Thymus (tissue), 11 donors: ENCODE measurements around the gene SNX25. TPM values are rescaled to one million over a fixed set of nuclear protein-coding genes. Genes with fewer than 3 reads are reported as not detected.

Experiments
- DNase-seq, 9 donors: peaks; one replicate each; pipeline ENCODE4 v3.0.0-alpha.2; 2013; ENCODE audit warnings: low spot score in 9 of 9, low read depth in 6 of 9, missing footprints in 1 of 9
- H3K27ac ChIP-seq, 2 donors: one replicate each; pipeline ENCODE4 v1.5.1; 2013; ENCODE audit warnings: control low read depth in 1 of 2, low read depth in 1 of 2, low read length in 1 of 2, mild to moderate bottlenecking in 1 of 2, moderate library complexity in 1 of 2
- H3K27me3 ChIP-seq, 2 donors: one replicate each; pipeline ENCODE4 v1.5.1; 2013; ENCODE audit warnings: low read length in 1 of 2; ENCODE audit not compliant: control insufficient read depth in 2 of 2, insufficient read depth in 1 of 2
- H3K36me3 ChIP-seq, 2 donors: one replicate each; pipeline ENCODE4 v1.5.1; 2013; ENCODE audit warnings: low read length in 1 of 2, mild to moderate bottlenecking in 1 of 2, moderate library complexity in 1 of 2; ENCODE audit not compliant: control insufficient read depth in 2 of 2, insufficient read depth in 2 of 2
- H3K4me1 ChIP-seq, 2 donors: one replicate each; pipeline ENCODE4 v1.5.1; 2013; ENCODE audit warnings: low read length in 2 of 2; ENCODE audit not compliant: control insufficient read depth in 2 of 2, insufficient read depth in 2 of 2
- H3K4me3 ChIP-seq, 2 donors: one replicate each; pipeline ENCODE4 v1.5.1; 2013; ENCODE audit warnings: low read length in 2 of 2, control low read depth in 1 of 2, mild to moderate bottlenecking in 1 of 2
- H3K9me3 ChIP-seq, 2 donors: one replicate each; pipeline ENCODE4 v1.5.1; 2013; ENCODE audit warnings: low read length in 1 of 2, mild to moderate bottlenecking in 1 of 2; ENCODE audit not compliant: control insufficient read depth in 2 of 2, insufficient read depth in 1 of 2
- WGBS: extraction: QIAGEN DNeasy Blood & Tissue Kit; methylation state at CpG from one replicate; pipeline ENCODE4 v1.1.7; 2013; 5-methylcytosine and 5-hydroxymethylcytosine counted together
- polyA plus RNA-seq: library from polyadenylated mRNA; stranded (reverse); fragments of 200-250 nt; gene quantifications from one replicate; pipeline ENCODE4 v1.2.3, GENCODE V29; 2013
- total RNA-seq: library from RNA; stranded (reverse); fragments of 120-200 nt; gene quantifications from one replicate; pipeline ENCODE4 v1.2.4, GENCODE V29; 2013
- donor health status: healthy.

The SNX25 gene
- total and polyA plus RNA-seq, 2 donors, result 7.9 to 8.5 TPM

DNA sequence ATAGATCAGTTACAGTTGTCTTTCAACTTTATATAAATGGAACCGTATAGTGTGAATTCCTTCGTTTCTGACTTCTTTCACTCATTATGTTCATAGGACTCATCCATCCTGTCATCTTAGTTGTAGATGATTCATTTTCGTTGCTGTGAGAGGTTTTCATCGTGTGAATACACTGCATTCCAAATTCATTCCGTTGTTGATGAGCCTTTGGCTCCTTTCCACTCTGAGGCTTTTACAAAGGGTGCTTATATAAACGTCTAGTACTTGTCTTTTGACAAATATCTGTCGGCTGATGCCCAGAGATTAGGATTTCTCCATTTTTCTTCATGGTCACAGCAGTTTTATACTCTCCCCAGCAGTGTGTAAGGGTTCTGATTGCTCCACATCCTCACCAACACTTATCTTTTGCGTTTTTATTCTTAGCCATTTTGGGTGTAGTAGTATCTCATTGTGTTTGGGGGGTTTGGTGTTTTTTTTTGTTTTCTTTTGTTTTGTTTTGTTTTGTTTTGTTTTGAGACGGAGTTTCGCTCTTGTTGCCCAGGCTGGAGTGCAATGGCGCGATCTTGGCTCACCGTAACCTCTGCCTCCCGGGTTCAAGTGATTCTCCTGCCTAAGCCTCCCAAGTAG is 137.7 kb downstream of the SNX25 start:
- Histone ChIP-seq H3K36me3 (no peaks in the 10 kb centered on the region), H3K27ac (no peak overlapping the region), H3K4me3 (no peak overlapping the region), H3K4me1 (peaks cover 0 to 7% of the 10 kb centered on the region in 2 donors), H3K9me3 (no peaks in the 10 kb centered on the region), H3K27me3 (no peaks in the 10 kb centered on the region)
- WGBS, result 98% methylated on average over 14 of the region's 14 CpGs
- DNase-seq, result no peak

DNA sequence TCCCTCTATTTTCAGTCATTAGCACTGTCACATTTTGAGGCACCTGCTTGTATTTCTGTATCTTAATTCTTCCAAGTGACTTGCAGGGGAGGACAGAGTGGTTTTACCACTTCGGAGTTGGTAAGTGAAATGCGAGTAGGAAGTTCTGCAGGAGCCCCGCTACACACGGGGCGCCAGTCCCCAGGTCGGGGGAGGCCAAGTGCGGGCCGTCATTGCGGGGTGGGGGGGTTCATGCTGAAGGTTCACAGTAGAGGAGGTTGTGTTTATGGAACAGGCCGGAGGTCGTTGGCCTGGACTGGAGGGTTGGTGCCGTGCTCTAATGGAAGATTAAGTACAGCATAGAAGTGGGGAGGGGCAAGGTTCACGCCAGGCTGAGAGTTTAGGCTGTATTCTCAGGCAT is 142.3 kb downstream of the SNX25 start:
- Histone ChIP-seq H3K27ac (no peak overlapping the region), H3K36me3 (no peaks in the 10 kb centered on the region), H3K4me3 (no peak overlapping the region), H3K4me1 (no peaks in the 10 kb centered on the region), H3K9me3 (no peaks in the 10 kb centered on the region), H3K27me3 (no peaks in the 10 kb centered on the region)
- WGBS, result 94% methylated on average over 13 of the region's 13 CpGs
- DNase-seq, result no peak

- Histone ChIP-seq H3K27me3 (no peaks in the 10 kb centered on the region), H3K9me3 (no peaks in the 10 kb centered on the region), H3K4me1 (no peaks in the 10 kb centered on the region), H3K4me3 (no peak overlapping the region), H3K36me3 (no peaks in the 10 kb centered on the region), H3K27ac (no peak overlapping the region)
- no peak for DNase-seq
- WGBS, result 91% methylated on average over 7 of the region's 7 CpGs
Observed at GRCh38 chr4:185352202-185352601, 142.8 kb downstream of the SNX25 start.

GRCh38 chr4:185352741-185353140 is 143.3 kb downstream of the SNX25 start:
- Histone ChIP-seq H3K36me3 (no peaks in the 10 kb centered on the region), H3K27ac (no peak overlapping the region)
- 98% methylated on average over 2 of the region's 2 CpGs for WGBS

DNA sequence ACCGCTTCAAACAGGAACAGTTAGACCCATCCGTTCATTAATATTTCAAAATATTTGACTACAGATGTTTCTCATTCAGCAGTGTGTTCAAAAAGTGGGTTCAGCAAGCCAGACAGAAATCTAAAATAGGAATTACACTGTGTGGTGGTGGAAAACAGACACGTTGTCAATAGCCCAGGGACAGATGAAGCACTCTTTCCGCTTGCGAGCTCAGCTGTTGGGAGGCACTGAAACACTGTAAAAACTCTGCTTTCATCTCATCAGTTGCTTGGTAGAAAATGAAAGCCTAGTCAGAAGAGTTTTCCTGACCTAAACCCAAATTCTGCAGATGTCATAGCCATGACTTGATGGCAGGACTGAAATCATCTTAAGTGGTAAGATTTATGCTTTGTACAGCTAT is 147.8 kb downstream of the SNX25 start:
- H3K27ac ChIP-seq, result no peak overlapping the region
- no peaks in the 10 kb centered on the region for H3K9me3 ChIP-seq
- H3K27me3 ChIP-seq, result no peaks in the 10 kb centered on the region
- WGBS, result 97% methylated on average over 5 of the region's 5 CpGs
- no peaks in the 10 kb centered on the region for H3K36me3 ChIP-seq
- no peak overlapping the region for H3K4me3 ChIP-seq
- H3K4me1 ChIP-seq, result no peaks in the 10 kb centered on the region
- DNase-seq, result no peak

More at GRCh38 chr4:185352741-185353140, 143.3 kb downstream of the SNX25 start:
- Histone ChIP-seq H3K4me1 (no peaks in the 10 kb centered on the region), H3K27me3 (no peaks in the 10 kb centered on the region), H3K4me3 (no peak overlapping the region), H3K9me3 (no peaks in the 10 kb centered on the region)
- no peak for DNase-seq

GRCh38 chr4:185357733-185358440 is 148.5 kb downstream of the SNX25 start:
- no peak for DNase-seq
- WGBS, result 94% methylated on average over 7 of the region's 7 CpGs
- no peaks in the 10 kb centered on the region for H3K9me3 ChIP-seq
- H3K4me1 ChIP-seq, result no peaks in the 10 kb centered on the region
- no peaks in the 10 kb centered on the region for H3K36me3 ChIP-seq
- H3K27ac ChIP-seq, result no peak overlapping the region
- no peak overlapping the region for H3K4me3 ChIP-seq
- no peaks in the 10 kb centered on the region for H3K27me3 ChIP-seq

DNA sequence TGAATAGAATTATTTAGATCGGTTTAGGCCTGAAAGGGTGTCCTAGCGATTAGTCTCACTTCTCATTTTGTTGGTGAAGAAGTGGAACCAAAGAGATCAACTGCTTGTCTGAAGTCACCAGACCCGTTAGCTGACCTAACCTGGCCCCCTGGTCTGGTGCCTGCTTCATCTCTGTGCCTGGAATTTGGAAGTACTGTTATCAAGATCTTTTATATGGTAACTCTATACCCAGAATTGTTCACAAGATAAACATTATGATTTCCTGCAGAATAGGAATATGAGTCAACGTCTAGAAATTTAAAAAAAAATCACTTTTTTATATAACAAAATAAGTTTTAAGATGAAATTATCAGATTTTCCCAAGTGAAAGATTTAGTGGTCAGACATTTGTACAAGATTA is 149.1 kb downstream of the SNX25 start:
- H3K27ac ChIP-seq, result no peak overlapping the region
- 93% methylated on average over 4 of the region's 4 CpGs for WGBS
- no peaks in the 10 kb centered on the region for H3K36me3 ChIP-seq
- no peaks in the 10 kb centered on the region for H3K4me1 ChIP-seq
- H3K27me3 ChIP-seq, result no peaks in the 10 kb centered on the region
- DNase-seq, result no peak
- H3K9me3 ChIP-seq, result no peaks in the 10 kb centered on the region
- no peak overlapping the region for H3K4me3 ChIP-seq

DNA sequence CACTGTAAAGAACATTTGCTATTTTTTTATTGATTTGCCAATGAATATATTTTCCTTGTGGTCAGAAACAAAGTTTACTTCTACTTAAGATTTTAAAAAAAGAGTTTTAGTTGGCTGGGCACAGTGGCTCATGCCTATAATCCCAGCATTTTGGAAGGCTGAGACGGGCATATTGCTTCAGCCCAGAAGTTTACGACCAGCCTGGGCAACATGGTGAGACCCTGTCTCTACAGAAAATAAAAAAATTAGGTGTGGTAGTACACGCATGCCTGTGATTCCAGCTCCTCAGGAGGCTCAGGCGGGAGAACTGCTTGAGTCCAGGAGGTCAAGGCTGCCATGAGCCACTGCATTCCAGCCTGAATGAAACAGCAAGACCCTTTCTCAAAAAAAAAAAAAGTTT is 149.6 kb downstream of the SNX25 start:
- DNase-seq, result no peak
- H3K36me3 ChIP-seq, result no peaks in the 10 kb centered on the region
- H3K9me3 ChIP-seq, result no peaks in the 10 kb centered on the region
- 98% methylated on average over 4 of the region's 4 CpGs for WGBS
- no peaks in the 10 kb centered on the region for H3K4me1 ChIP-seq
- no peak overlapping the region for H3K4me3 ChIP-seq
- no peak overlapping the region for H3K27ac ChIP-seq
- no peaks in the 10 kb centered on the region for H3K27me3 ChIP-seq

- no peaks in the 10 kb centered on the region for H3K36me3 ChIP-seq
- DNase-seq, result no peak
- H3K9me3 ChIP-seq, result no peaks in the 10 kb centered on the region
- 98% methylated on average over 8 of the region's 8 CpGs for WGBS
- no peak overlapping the region for H3K4me3 ChIP-seq
- no peaks in the 10 kb centered on the region for H3K27me3 ChIP-seq
- no peaks in the 10 kb centered on the region for H3K4me1 ChIP-seq
- H3K27ac ChIP-seq, result no peak overlapping the region
Observed at GRCh38 chr4:185359767-185360446, 150.5 kb downstream of the SNX25 start.
